IPS-11a (cell line): ENCODE measurements around the gene PCLO.

ENCODE experiments used
- H3K4me3 ChIP-seq: one replicate; pipeline ENCODE4 v1.5.1; 2013; ENCODE audit warnings: low read depth, low read length, control low read depth

The PCLO gene

DNA sequence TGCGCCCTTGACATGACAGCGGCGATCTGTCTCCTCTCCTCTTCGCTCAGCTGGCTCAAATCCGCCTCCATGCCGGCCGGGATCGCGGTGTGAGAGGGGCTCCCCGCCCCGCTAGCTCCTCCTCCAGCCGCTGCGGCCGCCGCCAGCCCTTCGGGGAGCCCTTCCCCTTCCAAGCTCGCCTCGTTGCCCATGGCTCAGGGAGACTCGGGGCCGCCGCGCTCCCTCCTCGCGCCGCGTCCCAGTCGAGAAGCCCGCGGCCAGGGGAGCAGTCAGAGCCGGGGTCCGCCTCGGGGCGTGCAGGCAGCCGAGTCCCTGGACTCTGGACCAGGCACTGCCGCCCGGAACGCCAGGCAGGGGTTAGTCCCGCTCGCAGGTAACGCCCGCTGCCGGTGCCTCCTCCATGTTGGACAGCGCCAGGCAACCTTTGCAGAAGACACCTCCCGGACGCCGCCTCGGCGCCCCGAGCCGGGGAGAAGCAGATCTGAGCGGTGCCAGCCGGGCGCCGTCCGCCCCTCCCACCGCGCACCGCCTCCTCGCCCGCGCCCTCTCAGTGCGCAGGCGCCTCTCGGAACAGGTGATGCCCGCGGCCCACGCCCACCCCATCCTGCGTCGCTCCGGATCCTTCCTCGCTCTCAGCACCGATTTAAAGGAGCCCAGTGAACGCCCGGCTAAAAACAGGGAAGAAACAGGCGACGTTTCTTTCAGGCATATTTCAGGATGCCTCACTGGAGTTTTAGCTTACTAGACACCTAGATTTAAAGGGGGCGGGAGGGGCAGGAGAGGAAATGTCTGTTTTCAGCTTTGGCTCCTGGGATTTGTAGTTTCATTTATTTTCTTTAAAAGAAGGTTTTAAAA lies at the start of gene PCLO:
Gene PCLO (minus strand): TSS at position 483 of the 855 bp plus-strand sequence. CDS start 292 bp downstream, at position 191.
- peak within 1 kb of the TSS; percentile 71 for H3K4me3 ChIP-seq

GRCh38 chr7:83211685-83212084 lies 49.0 kb upstream of the PCLO start:
- H3K4me3 ChIP-seq = no peak overlapping the region

GRCh38 chr7:83210479-83210878 lies 47.8 kb upstream of the PCLO start:
- no peak overlapping the region for H3K4me3 ChIP-seq

DNA sequence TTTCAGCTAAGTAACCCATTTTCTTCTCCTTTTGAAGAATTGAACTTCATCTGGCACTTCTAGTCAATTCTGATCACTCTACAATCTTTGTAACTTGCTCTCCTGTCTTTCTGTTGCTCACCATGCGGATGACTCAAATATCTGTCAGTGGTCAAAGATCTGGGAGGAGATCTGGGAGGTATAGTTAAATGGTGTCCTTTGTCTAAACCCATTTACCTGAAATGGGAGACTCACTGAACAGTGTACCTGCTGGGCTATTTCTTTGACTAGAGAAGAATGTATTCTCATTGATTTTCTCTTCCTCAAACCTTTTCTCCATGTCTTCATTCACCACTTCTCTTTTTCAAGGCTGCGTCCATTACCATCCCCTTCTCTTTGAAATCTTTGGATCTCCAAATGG lies 42.0 kb upstream of the PCLO start:
- H3K4me3 ChIP-seq = no peak overlapping the region

DNA sequence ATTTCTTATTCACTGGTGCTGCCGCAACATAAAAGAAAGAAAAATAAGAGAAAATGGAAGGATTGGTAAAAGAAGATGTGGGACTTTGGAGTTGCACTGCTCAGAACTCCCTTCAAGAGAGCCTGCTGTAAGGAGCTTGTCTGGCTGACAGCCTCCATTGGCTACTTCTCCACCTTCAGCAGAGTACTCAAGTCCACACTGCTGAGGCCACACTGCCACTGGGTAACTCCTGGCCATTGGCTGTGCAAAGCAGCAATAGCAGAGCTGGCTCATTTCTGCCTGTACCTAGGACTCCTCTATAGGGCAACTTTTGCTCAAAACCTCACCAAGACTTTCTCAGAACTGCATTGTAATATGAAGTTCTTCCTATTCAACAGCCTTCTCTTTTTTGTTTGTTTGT lies 38.7 kb upstream of the PCLO start:
- H3K4me3 ChIP-seq = no peak overlapping the region

DNA sequence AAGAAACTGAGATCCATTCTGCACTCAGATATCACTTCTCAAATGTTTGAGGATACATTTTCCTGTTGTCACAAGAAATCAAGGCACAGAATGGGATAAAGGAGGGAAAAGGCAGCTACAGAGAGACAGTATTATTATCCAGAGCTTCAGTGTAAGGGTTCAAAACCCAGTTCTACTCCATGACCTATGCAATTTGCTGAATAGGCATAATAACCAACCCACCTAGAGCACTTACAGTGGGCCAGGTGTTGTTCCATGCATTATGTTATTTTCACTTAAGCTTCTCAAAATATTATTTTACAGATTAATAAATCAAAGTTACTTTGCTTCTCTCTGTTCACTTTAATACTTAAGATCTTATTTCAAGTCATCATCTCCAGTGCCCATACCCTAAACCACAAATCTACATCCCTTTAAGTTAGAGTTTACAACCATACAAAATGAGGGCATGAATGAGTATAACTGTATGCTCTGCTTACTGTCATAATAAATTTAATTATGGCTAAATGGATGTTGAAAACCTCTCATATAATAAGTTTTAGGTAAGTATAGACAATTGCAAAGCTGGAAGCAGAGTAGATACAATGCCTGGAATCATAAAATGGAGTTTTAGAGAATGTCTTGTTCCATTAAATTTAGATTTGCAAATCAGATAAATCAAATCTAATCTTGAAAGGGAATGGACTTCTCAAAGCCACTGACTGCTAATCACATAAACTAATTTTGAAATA lies 28.1 kb upstream of the PCLO start:
- H3K4me3 ChIP-seq = no peak overlapping the region

- no peak overlapping the region for H3K4me3 ChIP-seq
Observed at GRCh38 chr7:83178796-83179195, 16.1 kb upstream of the PCLO start.

- no peak overlapping the region for H3K4me3 ChIP-seq
Observed at GRCh38 chr7:83178066-83178465, 15.4 kb upstream of the PCLO start.

DNA sequence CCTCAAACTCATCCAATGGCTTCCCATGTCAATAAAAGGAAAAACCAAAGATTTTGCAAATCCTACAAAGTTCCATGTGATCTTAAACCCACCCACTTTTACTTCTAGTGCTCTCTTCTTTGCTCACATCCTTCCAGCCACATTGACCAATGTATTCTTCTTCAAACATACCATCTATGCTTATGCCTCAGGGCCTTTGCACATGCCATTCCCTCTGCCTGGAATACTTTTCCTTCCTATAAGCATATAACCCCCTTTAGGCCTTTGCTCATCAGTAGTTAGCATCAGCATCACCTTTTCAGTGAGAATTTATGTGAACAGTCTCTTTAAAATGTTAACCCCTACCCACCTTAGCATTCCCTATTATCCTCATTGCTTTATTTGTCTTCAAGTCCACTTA lies 11.0 kb upstream of the PCLO start:
- H3K4me3 ChIP-seq = no peak overlapping the region

GRCh38 chr7:83166781-83167180 lies 4.1 kb upstream of the PCLO start:
- H3K4me3 ChIP-seq = no peak overlapping the region

DNA sequence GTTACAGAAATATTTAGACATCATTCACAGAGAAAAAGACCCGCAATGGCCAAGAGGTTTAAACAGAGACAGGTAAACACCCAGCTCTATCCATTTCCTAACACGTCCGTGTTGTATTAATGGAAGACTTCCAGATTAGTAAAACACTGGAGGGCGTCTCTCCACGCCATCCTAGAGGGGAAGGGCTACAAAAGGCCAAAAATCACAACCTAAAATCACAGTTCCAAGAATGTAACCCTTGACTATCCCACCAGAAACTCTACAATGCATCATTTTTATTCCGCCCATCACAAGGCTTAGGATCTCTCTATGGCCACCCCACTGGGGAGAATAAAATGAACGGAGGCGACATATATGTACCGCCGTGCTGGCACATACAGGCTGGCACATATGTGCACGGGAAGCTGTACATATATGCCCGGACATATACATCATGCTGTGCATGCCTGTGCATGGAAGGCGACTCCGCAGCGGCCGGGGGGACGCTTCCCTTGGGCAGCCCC lies 734 bp downstream of the PCLO start:
- peak overlapping the region; percentile 71 for H3K4me3 ChIP-seq

- H3K4me3 ChIP-seq = no peak overlapping the region
Observed at GRCh38 chr7:83161186-83161585, 1.5 kb downstream of the PCLO start.

DNA sequence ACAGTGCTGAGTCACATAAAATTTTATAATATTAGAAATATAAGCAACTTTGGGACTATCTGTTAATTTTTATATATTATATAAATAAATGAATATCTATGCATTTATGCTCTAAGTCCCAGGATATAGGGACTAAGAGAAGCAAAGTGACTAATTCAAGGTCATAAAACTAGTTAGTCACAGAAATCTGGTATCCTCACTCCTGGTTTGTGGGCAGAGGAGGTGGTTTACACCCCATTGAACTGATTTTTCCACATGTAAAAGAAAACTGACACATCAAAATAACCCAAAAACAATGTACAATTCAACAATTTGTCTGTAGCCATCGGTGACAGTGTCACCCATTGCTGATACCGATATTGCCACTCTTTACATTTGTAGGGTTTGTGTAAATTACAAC lies 3.0 kb downstream of the PCLO start:
- no peak overlapping the region for H3K4me3 ChIP-seq

GRCh38 chr7:83156006-83156405 lies 6.7 kb downstream of the PCLO start:
- no peak overlapping the region for H3K4me3 ChIP-seq

- no peak overlapping the region for H3K4me3 ChIP-seq
Observed at GRCh38 chr7:83155407-83155806, 7.3 kb downstream of the PCLO start.

GRCh38 chr7:83153419-83153818 lies 9.3 kb downstream of the PCLO start:
- H3K4me3 ChIP-seq = no peak overlapping the region

- H3K4me3 ChIP-seq = no peak overlapping the region
Observed at GRCh38 chr7:83150310-83150709, 12.4 kb downstream of the PCLO start.

DNA sequence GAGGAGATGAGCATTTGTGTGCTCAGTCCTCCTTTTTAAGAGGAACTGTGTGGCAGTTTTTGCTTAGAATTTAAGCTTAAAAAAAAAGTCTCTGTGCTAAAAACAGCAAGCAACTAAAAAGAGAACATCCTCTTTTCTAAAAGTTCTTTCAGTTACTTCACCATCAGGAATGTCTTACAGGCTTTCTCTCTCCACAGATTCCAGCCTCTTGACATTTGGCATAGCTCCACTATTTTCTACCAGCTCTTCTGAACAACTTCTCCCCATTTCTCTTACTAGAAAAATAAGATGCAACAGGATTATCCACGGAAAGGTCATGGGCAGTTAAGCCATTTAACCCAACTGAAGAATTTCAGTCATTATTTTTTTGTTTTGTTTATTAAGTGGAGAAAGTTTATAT lies 13.2 kb downstream of the PCLO start:
- H3K4me3 ChIP-seq = no peak overlapping the region

DNA sequence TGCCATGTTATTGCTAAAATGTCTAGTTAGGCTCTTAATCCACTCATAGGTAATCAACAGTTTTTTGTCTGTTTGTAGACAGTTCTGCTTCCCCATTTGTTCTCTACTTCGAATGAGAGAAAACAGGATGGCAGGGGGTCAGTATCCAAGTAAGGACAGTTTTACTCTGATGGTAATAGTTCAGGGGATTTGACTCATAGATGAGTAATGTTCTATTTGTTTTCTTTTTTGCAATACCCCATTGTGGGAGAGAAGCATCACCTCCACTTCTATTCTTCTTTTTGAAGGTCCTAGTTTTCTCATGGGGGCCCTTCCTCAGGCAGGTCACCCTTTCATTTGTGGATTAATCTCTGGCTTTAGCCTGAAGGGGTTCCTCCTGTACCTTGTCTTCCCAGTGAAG lies 13.9 kb downstream of the PCLO start:
- H3K4me3 ChIP-seq = no peak overlapping the region

GRCh38 chr7:83143107-83143506 lies 19.6 kb downstream of the PCLO start:
- H3K4me3 ChIP-seq = no peak overlapping the region

DNA sequence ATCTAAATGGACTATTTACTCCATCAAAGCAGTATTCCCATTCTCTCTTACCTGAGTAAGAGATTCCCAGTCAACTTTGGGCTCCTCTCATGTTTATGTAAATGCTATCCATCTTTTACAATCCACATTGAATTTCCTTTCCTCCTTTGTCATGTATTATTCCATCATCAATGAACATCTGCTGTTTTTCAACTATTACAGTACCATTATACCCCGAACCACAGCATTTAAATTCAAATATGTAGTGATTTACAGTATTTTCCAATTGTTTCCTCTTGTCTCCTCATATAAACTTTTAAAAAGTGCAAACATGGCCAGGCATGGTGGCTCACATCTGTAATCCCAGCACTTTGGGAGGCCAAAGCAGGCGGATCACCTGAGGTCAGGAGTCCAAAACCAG lies 20.3 kb downstream of the PCLO start:
- no peak overlapping the region for H3K4me3 ChIP-seq

DNA sequence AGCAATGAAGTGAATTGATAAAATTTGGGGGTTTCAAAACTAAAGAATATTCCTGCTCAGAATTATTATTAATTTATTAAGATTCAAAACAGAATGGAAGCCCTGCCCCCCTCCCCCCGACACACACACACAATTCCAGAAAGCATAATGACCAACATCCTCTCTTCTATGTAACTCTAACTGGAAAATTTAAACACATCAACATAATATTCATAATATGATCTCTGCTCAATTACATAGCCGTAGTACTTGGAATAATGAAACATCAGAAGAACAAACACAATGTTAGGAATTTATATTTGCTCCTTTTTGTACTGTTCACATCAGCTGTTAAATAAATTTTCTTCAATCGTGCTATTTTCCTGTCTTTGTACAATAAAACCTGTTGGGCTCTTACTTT lies 20.8 kb downstream of the PCLO start:
- no peak overlapping the region for H3K4me3 ChIP-seq
